ENCODE results near the gene TTC3.

GRCh38 chr21:37237764-37238163 lies 164.7 kb downstream of the TTC3 start:
- TF ChIP-seq GATA3 (IDR thresholded peaks at IDR 0.05; ENCODE audit: low read depth, low read length) = no peak
- TF ChIP-seq GATA2 (IDR thresholded peaks at IDR 0.05; ENCODE audit: low read depth, low read length) = no peak
